Fibroblast of peridontal ligament (primary cell): ENCODE results near the gene ZNF722.
"Not testable (repeated sequence)": the region's sequence is repeated elsewhere in the genome, so short reads cannot be mapped to it uniquely, and the experiment has no call there.

Source experiments
- DNase-seq: peaks from one replicate; pipeline ENCODE4 v3.0.0-alpha.2; 2010; ENCODE audit errors: extremely low read depth

The ZNF722 gene

GRCh38 chr7:63998549-63998948 lies at the start of gene ZNF722:
Gene ZNF722 (plus strand): TSS chr7:63998849. CDS start chr7:63998962, 113 bp downstream.
- no peak for DNase-seq

DNA sequence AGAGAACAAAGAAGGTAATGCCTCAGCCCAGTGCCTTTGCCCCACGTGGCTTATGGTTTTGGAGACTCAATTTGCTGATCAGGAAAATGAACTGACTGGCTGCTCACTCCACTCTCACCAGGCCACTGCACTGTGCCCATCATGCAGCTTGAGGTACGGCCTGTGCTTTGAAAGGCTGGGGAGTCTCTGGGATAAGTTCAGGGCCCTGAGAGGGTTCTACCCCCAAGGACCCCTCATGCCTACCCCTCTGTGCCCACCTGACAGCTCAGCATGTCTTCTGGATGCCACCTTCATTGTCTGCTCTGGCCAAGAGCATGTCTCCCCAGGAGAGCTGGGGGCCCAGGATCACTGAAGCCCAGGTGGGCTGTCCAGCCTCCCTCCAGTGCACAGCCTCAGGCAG lies 45.5 kb upstream of the ZNF722 start:
- DNase-seq: no peak

DNA sequence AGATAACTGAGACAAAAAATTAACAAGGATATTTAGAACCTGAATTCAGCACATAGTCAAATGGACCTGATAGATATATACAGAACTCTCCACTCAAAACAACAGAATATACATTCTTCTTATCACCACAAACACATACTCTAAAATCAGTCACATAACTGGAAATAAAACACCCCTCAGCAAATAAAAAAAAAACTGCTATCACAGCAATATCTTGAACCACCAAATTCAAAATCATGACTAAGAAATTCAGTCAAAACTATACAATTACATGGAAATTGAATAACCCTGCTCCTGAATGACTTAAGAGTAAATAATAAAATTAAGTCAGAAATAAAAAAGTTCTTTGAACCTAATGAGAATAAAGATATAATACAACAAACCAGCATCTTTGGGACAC lies 30.0 kb upstream of the ZNF722 start:
- no peak for DNase-seq

GRCh38 chr7:64015496-64015895 lies 16.8 kb downstream of the ZNF722 start:
- DNase-seq: not testable (repeated sequence)

GRCh38 chr7:64035388-64035787 lies 36.7 kb downstream of the ZNF722 start:
- DNase-seq: no peak

- no peak for DNase-seq
These were observed 38.4 kb downstream of the ZNF722 start for GRCh38 chr7:64037095-64037494.

DNA sequence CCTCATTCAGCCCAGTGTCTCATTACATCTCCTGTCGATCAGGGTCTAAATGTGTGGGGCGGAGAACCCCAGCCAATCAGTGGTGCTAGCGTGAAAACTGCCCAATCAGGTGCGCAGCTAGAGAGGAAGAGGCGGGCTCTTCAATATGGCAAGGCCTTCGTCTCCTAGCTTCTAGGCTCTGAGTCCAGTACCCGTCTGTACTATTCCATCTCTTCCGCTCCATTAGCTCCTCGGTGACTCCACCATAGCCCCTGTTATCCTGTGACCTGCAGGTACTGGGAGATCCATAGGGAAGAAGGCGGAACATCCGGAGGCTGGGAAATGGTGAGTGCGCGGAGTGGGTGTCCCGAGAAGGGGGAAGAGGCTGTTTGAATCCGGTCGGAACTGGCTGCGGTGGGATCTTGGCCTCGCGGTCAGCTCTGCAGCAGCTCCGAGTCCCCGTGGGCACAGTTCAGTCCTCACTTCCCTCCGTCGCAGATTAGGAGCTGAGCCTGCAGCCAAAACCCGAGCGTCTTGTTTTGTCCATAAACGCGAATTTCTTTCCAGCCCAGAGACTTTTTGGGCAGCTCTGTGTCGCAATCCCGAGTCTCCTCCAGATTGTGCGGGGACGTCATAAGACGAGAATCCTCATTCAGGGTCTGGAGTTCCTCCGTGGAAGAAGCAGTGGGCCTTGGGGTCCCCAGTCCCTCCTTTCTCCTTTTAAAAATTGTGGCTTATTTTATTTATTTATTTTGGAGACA lies 46.8 kb downstream of the ZNF722 start, which contains the start of gene ZNF727:
TSS of gene ZNF727 (plus strand) at position 134 of the 740 bp plus-strand sequence. CDS start at position 322, 188 bp downstream.
- DNase-seq: no peak

GRCh38 chr7:64046041-64046389 lies 47.4 kb downstream of the ZNF722 start:
- no peak for DNase-seq
